ENCODE results near the gene LINGO4.

LINGO4 gene

GRCh38 chr1:151763990-151764389 is 41.2 kb downstream of the LINGO4 start:
- H3K27me3 ChIP-seq (ENCODE audit: control insufficient read depth, low read length), result no peaks in the 10 kb centered on the region
- peaks cover 5% of the 10 kb centered on the region; the same call in 1 of the 2 replicates for H3F3A ChIP-seq (ENCODE audit: control insufficient read depth, insufficient read depth)
- no peaks in the 10 kb centered on the region for H3K9me2 ChIP-seq (replicated peaks; ENCODE audit: control insufficient read depth, low read length)
- TF ChIP-seq CTCF (IDR thresholded peaks at IDR 0.05; ENCODE audit: low read depth, low read length, poor library complexity, severe bottlenecking) (no peak), EZH2phosphoT487 (IDR thresholded peaks at IDR 0.05; ENCODE audit: borderline replicate concordance, low read length) (no peak)
- peak overlapping the region; percentile 65 for H3K4me2 ChIP-seq (ENCODE audit: low read length)
- no peaks in the 10 kb centered on the region for H4K20me1 ChIP-seq (ENCODE audit: control insufficient read depth, insufficient read depth, low read depth, low read length)
- H3K79me2 ChIP-seq (ENCODE audit: control insufficient read depth, low read length), result peaks cover 20% of the 10 kb centered on the region
- peak overlapping the region; percentile 91 for H3K4me3 ChIP-seq (ENCODE audit: low read length)
- H3K4me1 ChIP-seq (ENCODE audit: control insufficient read depth, low read length), result peaks cover 14% of the 10 kb centered on the region
- H3K27ac ChIP-seq (ENCODE audit: low read depth, low read length), result peak overlapping the region; percentile 40; the same call in 1 of the 2 replicates
- H3K9me3 ChIP-seq (ENCODE audit: control insufficient read depth, insufficient read depth, low read length), result no peaks in the 10 kb centered on the region
- peaks cover 33% of the 10 kb centered on the region for H3K36me3 ChIP-seq (ENCODE audit: control insufficient read depth, low read length)

- Histone ChIP-seq H3K9me2 (replicated peaks; ENCODE audit: control insufficient read depth, low read length) (no peaks in the 10 kb centered on the region), H3F3A (ENCODE audit: control insufficient read depth, insufficient read depth) (peaks cover 5% of the 10 kb centered on the region; the same call in 1 of the 2 replicates), H3K4me1 (ENCODE audit: control insufficient read depth, low read length) (peaks cover 14% of the 10 kb centered on the region), H3K4me3 (ENCODE audit: low read length) (peak within 1 kb of the TSS; percentile 91), H3K27ac (ENCODE audit: low read depth, low read length) (peak within 1 kb of the TSS; percentile 40), H3K4me2 (ENCODE audit: low read length) (peak within 1 kb of the TSS; percentile 65), H4K20me1 (ENCODE audit: control insufficient read depth, insufficient read depth, low read depth, low read length) (no peaks in the 10 kb centered on the region), H3K9me3 (ENCODE audit: control insufficient read depth, insufficient read depth, low read length) (no peaks in the 10 kb centered on the region), H3K79me2 (ENCODE audit: control insufficient read depth, low read length) (peaks cover 20% of the 10 kb centered on the region), H3K36me3 (ENCODE audit: control insufficient read depth, low read length) (peaks cover 38% of the 10 kb centered on the region), H3K27me3 (ENCODE audit: control insufficient read depth, low read length) (no peaks in the 10 kb centered on the region)
- TF ChIP-seq EZH2phosphoT487 (IDR thresholded peaks at IDR 0.05; ENCODE audit: borderline replicate concordance, low read length), result no peak
- no peak for TF ChIP-seq CTCF (IDR thresholded peaks at IDR 0.05; ENCODE audit: low read depth, low read length, poor library complexity, severe bottlenecking)
Observed at GRCh38 chr1:151762941-151763921, 42.0 kb downstream of the LINGO4 start, which contains the start of gene MRPL9. MRPL9 (minus strand) TSS chr1:151763496; CDS start chr1:151763479, 17 bp downstream.

GRCh38 chr1:151760597-151761385 is 44.4 kb downstream of the LINGO4 start:
- no peaks in the 10 kb centered on the region for H4K20me1 ChIP-seq (ENCODE audit: control insufficient read depth, insufficient read depth, low read depth, low read length)
- H3K4me1 ChIP-seq (ENCODE audit: control insufficient read depth, low read length), result peaks cover 14% of the 10 kb centered on the region
- H3K36me3 ChIP-seq (ENCODE audit: control insufficient read depth, low read length), result peaks cover 45% of the 10 kb centered on the region
- no peaks in the 10 kb centered on the region for H3K27me3 ChIP-seq (ENCODE audit: control insufficient read depth, low read length)
- no peaks in the 10 kb centered on the region for H3K9me3 ChIP-seq (ENCODE audit: control insufficient read depth, insufficient read depth, low read length)
- no peak overlapping the region for H3K4me3 ChIP-seq (ENCODE audit: low read length)
- TF ChIP-seq CTCF (IDR thresholded peaks at IDR 0.05; ENCODE audit: low read depth, low read length, poor library complexity, severe bottlenecking) (no peak), EZH2phosphoT487 (IDR thresholded peaks at IDR 0.05; ENCODE audit: borderline replicate concordance, low read length) (no peak)
- H3F3A ChIP-seq (ENCODE audit: control insufficient read depth, insufficient read depth), result peaks cover 5% of the 10 kb centered on the region; the same call in 1 of the 2 replicates
- H3K9me2 ChIP-seq (replicated peaks; ENCODE audit: control insufficient read depth, low read length), result no peaks in the 10 kb centered on the region
- H3K4me2 ChIP-seq (ENCODE audit: low read length), result no peak overlapping the region
- no peak overlapping the region for H3K27ac ChIP-seq (ENCODE audit: low read depth, low read length)
- peaks cover 20% of the 10 kb centered on the region for H3K79me2 ChIP-seq (ENCODE audit: control insufficient read depth, low read length)
